HFFc6 (cell line): ENCODE data around the gene INO80E. TPM values are rescaled to one million over a fixed set of nuclear protein-coding genes. Genes with fewer than 3 reads are reported as not detected.

ENCODE experiments used
- DNase-seq: peaks from one replicate; pipeline ENCODE4 v3.0.0-alpha.2; 2018
- H3K27ac Mint-ChIP-seq: 2 replicates; pipeline ENCODE4 v1.8.0; 2020; ENCODE audit warnings: mild to moderate bottlenecking, mixed read lengths
- H3K27me3 Mint-ChIP-seq: 2 replicates; pipeline ENCODE4 v1.8.0; 2021; ENCODE audit warnings: mild to moderate bottlenecking, moderate library complexity, mixed read lengths; ENCODE audit not compliant: insufficient read depth
- H3K36me3 Mint-ChIP-seq: 2 replicates; pipeline ENCODE4 v1.8.0; 2021; ENCODE audit warnings: low read depth, mixed read lengths
- H3K4me1 Mint-ChIP-seq: 2 replicates; pipeline ENCODE4 v1.8.0; 2020; ENCODE audit warnings: low read depth, mixed read lengths
- H3K4me3 Mint-ChIP-seq: 2 replicates; pipeline ENCODE4 v1.8.0; 2020; ENCODE audit warnings: mild to moderate bottlenecking, moderate library complexity, mixed read lengths
- H3K9me3 Mint-ChIP-seq: 2 replicates; pipeline ENCODE4 v1.8.0; 2020; ENCODE audit warnings: mild to moderate bottlenecking, mixed read lengths
- CTCF ChIP-seq: fragments of 200-600 bp; sonication (generic); IDR thresholded peaks from 2 replicates; pipeline ENCODE4 v1.5.0; 2021; ENCODE audit warnings: antibody characterized with exemption, mild to moderate bottlenecking
- total RNA-seq, 6 experiments: library from RNA; stranded (reverse); fragmentation: NEBNext Ultra II Directional; extraction: Animal tissue kit (Norgen Biotek cat#: 25700); gene quantifications; 2 replicates in 1 of 6; 3 replicates in 5 of 6; pipeline ENCODE4 v1.2.3, GENCODE V29; 2021

The INO80E gene
- total RNA-seq, 6 experiments from 2014 or later, result 61.0 to 77.4 (median 73.8) TPM

GRCh38 chr16:29977063-29977825 is 18.8 kb upstream of the INO80E start:
- peaks cover 6% of the 10 kb centered on the region; the same call in 1 of the 2 replicates for H3K9me3 Mint-ChIP-seq
- H3K36me3 Mint-ChIP-seq, result peaks cover 29% of the 10 kb centered on the region
- peaks cover 8% of the 10 kb centered on the region; the same call in 1 of the 2 replicates for H3K27me3 Mint-ChIP-seq
- peak overlapping the region; percentile 93; the same call in 1 of the 2 replicates for H3K4me3 Mint-ChIP-seq
- no peak for TF ChIP-seq CTCF
- no peak for DNase-seq
- H3K27ac Mint-ChIP-seq, result no peak overlapping the region; the same call in 1 of the 2 replicates
- H3K4me1 Mint-ChIP-seq, result peaks cover 34% of the 10 kb centered on the region

GRCh38 chr16:29978081-29978480 is 18.0 kb upstream of the INO80E start:
- no peak overlapping the region for H3K27ac Mint-ChIP-seq
- peaks cover 5% of the 10 kb centered on the region; the same call in 1 of the 2 replicates for H3K9me3 Mint-ChIP-seq
- H3K4me1 Mint-ChIP-seq, result peaks cover 32% of the 10 kb centered on the region
- DNase-seq, result no peak
- peaks cover 20% of the 10 kb centered on the region for H3K36me3 Mint-ChIP-seq
- H3K4me3 Mint-ChIP-seq, result no peak overlapping the region
- H3K27me3 Mint-ChIP-seq, result peaks cover 8% of the 10 kb centered on the region; the same call in 1 of the 2 replicates
- no peak for TF ChIP-seq CTCF

- Mint-ChIP-seq H3K4me1 (peaks cover 33% of the 10 kb centered on the region), H3K9me3 (no peaks in the 10 kb centered on the region; the same call in 1 of the 2 replicates), H3K27me3 (peaks cover 7% of the 10 kb centered on the region), H3K36me3 (peaks cover 19% of the 10 kb centered on the region), H3K27ac (no peak overlapping the region), H3K4me3 (no peak overlapping the region)
- no peak for TF ChIP-seq CTCF
- no peak for DNase-seq
Measured at GRCh38 chr16:29978564-29979270, 17.3 kb upstream of the INO80E start.

- Mint-ChIP-seq H3K4me1 (peaks cover 7% of the 10 kb centered on the region), H3K27ac (no peak overlapping the region; the same call in 1 of the 2 replicates), H3K36me3 (peaks cover 26% of the 10 kb centered on the region), H3K4me3 (no peak overlapping the region), H3K27me3 (no peaks in the 10 kb centered on the region; the same call in 1 of the 2 replicates), H3K9me3 (no peaks in the 10 kb centered on the region)
- DNase-seq, result no peak
- TF ChIP-seq CTCF, result no peak
Measured at GRCh38 chr16:29982560-29983419, 13.3 kb upstream of the INO80E start.
